Breast epithelium (tissue), 3 donors: ENCODE data around the gene LMBR1.

Source experiments
- CTCF ChIP-seq, 3 donors: fragments of 450-650 bp; IDR thresholded peaks; one replicate each; pipeline ENCODE4 v1.5.1; 2016 to 2017; ENCODE audit warnings: antibody characterized with exemption in 3 of 3, mild to moderate bottlenecking in 3 of 3, moderate library complexity in 3 of 3
- POLR2A ChIP-seq: fragments of 450-650 bp; IDR thresholded peaks from one replicate; pipeline ENCODE4 v1.6.1; 2016; ENCODE audit warnings: antibody characterized with exemption, mild to moderate bottlenecking, moderate library complexity

DNA sequence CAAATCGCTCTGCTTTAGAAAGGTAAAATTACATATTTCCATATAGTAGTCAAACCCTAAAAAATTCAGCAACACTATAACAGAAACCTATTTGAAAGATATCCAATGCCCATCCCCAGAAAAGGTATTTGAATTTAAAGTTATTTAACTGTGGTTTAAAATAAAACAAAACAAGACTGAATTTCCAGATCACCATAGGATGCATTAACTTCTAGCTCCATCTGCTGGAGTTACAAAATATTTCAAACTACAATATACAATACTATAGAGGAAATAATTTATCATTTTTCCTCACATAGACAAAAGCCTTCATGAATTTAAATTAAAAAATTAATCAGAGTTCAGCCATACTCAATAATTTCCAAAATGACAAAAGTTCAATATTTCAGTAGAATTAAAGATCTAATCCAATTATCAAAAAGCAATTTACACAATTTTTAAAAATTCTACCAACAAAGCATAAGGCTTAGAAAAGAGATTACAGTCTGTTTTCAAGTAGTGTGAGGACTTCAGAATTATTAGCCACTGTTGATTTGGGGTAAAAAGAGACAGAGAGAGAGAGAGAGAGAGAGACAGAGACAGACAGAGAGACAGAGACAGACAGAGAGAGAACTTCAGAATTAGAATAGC lies 75.9 kb downstream of the LMBR1 start:
- TF ChIP-seq POLR2A (no peak), CTCF (IDR thresholded peaks at IDR 0.05) (peak in 1 of 3 donors; percentile 27)
